K562 (cell line): ENCODE measurements around the gene DMD. TPM values are rescaled to one million over a fixed set of nuclear protein-coding genes. Genes with fewer than 3 reads are reported as not detected.

ENCODE experiments used
- ATAC-seq: fragments of 200-7000 bp; cut with Tn5 transposase; 3 replicates; pipeline ENCODE4 v1.9.1; 2020; ENCODE audit warnings: moderate library complexity
- BruUV-seq: library from RNA; stranded (reverse); fragments of 400-500 nt; replicated peaks from 2 replicates; lab custom pipeline; 2021; lab: Mats Ljungman, UMichigan
- CTCF ChIA-PET: fragments of 300-600 bp; formaldehyde crosslinking; extraction: SDS; loops from one replicate; lab custom pipeline; 2021; ENCODE audit warnings: low intra/inter-chr PET ratio; lab: Yijun Ruan, JAX
- POLR2A ChIA-PET: fragments of 300-600, 350-650 bp; sonication (Branson Sonifier 250); formaldehyde crosslinking; extraction: SDS; loops from one replicate; lab custom pipeline; 2021; ENCODE audit warnings: antibody characterized with exemption, inconsistent platforms; lab: Yijun Ruan, JAX
- DNase-seq, 4 experiments: peaks; one replicate each; pipeline versions ENCODE4 v3.0.0 to v3.0.0-alpha.2; 2011 to 2018; ENCODE audit warnings: low spot score in 3 of 4, mixed read lengths in 3 of 4; ENCODE audit errors: extremely low read depth in 1 of 4
- FAIRE-seq: peaks from 2 replicates; lab custom pipeline; 2011; peaks lifted over from hg19 to GRCh38; lab: Jason Lieb, UNC
- H2AFZ ChIP-seq: 2 replicates; pipeline ENCODE4 v1.6.0; 2011; ENCODE audit warnings: low read depth, low read length, control low read depth, inconsistent platforms
- H3K27ac ChIP-seq: fragments of 200-600 bp; 3 replicates; pipeline ENCODE4 v1.8.0; 2011; ENCODE audit warnings: low read depth, mild to moderate bottlenecking, control low read depth, inconsistent platforms, low read length, moderate library complexity, mixed read lengths; ENCODE audit errors: extremely low read depth
- H3K27me3 ChIP-seq, 2 experiments: fragments of 300-600 bp in 1 of 2; 2 replicates in 1 of 2; 3 replicates in 1 of 2; pipeline versions ENCODE4 v1.6.0 to v1.8.0; 2011; ENCODE audit warnings: inconsistent platforms in 2 of 2, low read length in 2 of 2, mild to moderate bottlenecking in 1 of 2, mixed read lengths in 1 of 2, moderate library complexity in 1 of 2; ENCODE audit not compliant: control insufficient read depth in 2 of 2, insufficient read depth in 2 of 2
- H3K36me3 ChIP-seq: fragments of 300-600 bp; 3 replicates; pipeline ENCODE4 v1.8.0; 2011; ENCODE audit warnings: mild to moderate bottlenecking, low read length, inconsistent platforms; ENCODE audit not compliant: control insufficient read depth, insufficient read depth
- H3K4me1 ChIP-seq, 2 experiments: fragments of 200-600 bp in 1 of 2; replicated peaks in 1 of 2; 2 replicates in 1 of 2; 3 replicates in 1 of 2; pipeline versions ENCODE4 v1.5.1 to v1.8.0; 2011; ENCODE audit warnings: inconsistent platforms in 2 of 2, low read length in 2 of 2, mild to moderate bottlenecking in 1 of 2, mixed read lengths in 1 of 2, moderate library complexity in 1 of 2; ENCODE audit not compliant: control insufficient read depth in 2 of 2, insufficient read depth in 2 of 2
- H3K4me2 ChIP-seq: 2 replicates; pipeline ENCODE4 v1.6.1; 2011; ENCODE audit warnings: low read length, control low read depth, inconsistent platforms, mixed read lengths; ENCODE audit not compliant: insufficient read depth
- H3K4me3 ChIP-seq: fragments of 200-600 bp; sonication (generic), shearing (Covaris generic); 2 replicates; pipeline ENCODE4 v1.5.1; 2016; ENCODE audit warnings: control low read depth, inconsistent platforms
- H3K79me2 ChIP-seq: fragments of 200-600 bp; 3 replicates; pipeline ENCODE4 v1.8.0; 2011; ENCODE audit warnings: low read length, inconsistent platforms; ENCODE audit not compliant: control insufficient read depth, insufficient read depth
- H3K9ac ChIP-seq, 2 experiments: 2 replicates each; pipeline versions ENCODE4 v1.6.0 to v1.6.1; 2011; ENCODE audit warnings: low read depth in 2 of 2, low read length in 2 of 2, control low read depth in 1 of 2, inconsistent platforms in 1 of 2, mild to moderate bottlenecking in 1 of 2, mixed read lengths in 1 of 2; ENCODE audit not compliant: insufficient read depth in 1 of 2
- H3K9me1 ChIP-seq: one replicate; pipeline ENCODE4 v1.6.0; 2011; ENCODE audit warnings: inconsistent platforms, mild to moderate bottlenecking, low read length, moderate library complexity; ENCODE audit not compliant: control insufficient read depth, insufficient read depth
- H3K9me3 ChIP-seq: replicated peaks from 2 replicates; pipeline ENCODE4 v1.5.1; 2011; ENCODE audit warnings: low read depth, low read length, inconsistent platforms; ENCODE audit not compliant: control insufficient read depth, insufficient read depth
- H4K20me1 ChIP-seq: replicated peaks from 2 replicates; pipeline ENCODE4 v1.6.1; 2011; ENCODE audit warnings: low read length, inconsistent platforms, mixed read lengths; ENCODE audit not compliant: control insufficient read depth, insufficient read depth
- ARHGAP35 ChIP-seq: fragments of 450-650 bp; IDR thresholded peaks from 2 replicates; pipeline ENCODE4 v1.6.1; 2018; ENCODE audit not compliant: partially characterized antibody
- EZH2 ChIP-seq: IDR thresholded peaks from 2 replicates; pipeline ENCODE4 v1.6.1; 2012; ENCODE audit warnings: low read depth, mild to moderate bottlenecking, inconsistent platforms, low read length, borderline replicate concordance
- NFE2 ChIP-seq: IDR thresholded peaks from 2 replicates; pipeline ENCODE4 v1.6.1; 2014; ENCODE audit warnings: antibody characterized with exemption, low read depth
- NFIX ChIP-seq: fragments of 250-450 bp; sonication (Bioruptor Pico); IDR thresholded peaks from 2 replicates; pipeline ENCODE4 v1.4.0; 2020; ENCODE audit warnings: low read depth, mild to moderate bottlenecking, moderate library complexity
- PREB ChIP-seq: sonication (generic); formaldehyde crosslinking; IDR thresholded peaks from 2 replicates; pipeline ENCODE4 v1.8.1; 2023; ENCODE audit warnings: mild to moderate bottlenecking, missing genetic modification reagents
- ZNF174 ChIP-seq: fragments of 250-450 bp; sonication (Bioruptor Pico); IDR thresholded peaks from 2 replicates; pipeline ENCODE4 v1.4.0; 2020; ENCODE audit warnings: mild to moderate bottlenecking
- ZNF740 ChIP-seq, 3 experiments: fragments of 200-800 bp in 1 of 3; sonication (Bioruptor generic) in 1 of 3; sonication (generic) in 1 of 3; formaldehyde crosslinking in 1 of 3; IDR thresholded peaks; 2 replicates each; pipeline versions ENCODE4 v1.6.1 to v1.8.0; 2016 to 2022; ENCODE audit warnings: mild to moderate bottlenecking in 2 of 3, missing compliant biosample characterization in 2 of 3, missing genetic modification characterization in 2 of 3, missing genetic modification reagents in 1 of 3
- ZNF766 ChIP-seq: fragments of 200-800 bp; sonication (Bioruptor generic); conservative IDR thresholded peaks from 2 replicates; pipeline ENCODE4 v1.6.1; 2016; ENCODE audit warnings: missing genetic modification characterization, missing compliant biosample characterization
- WGBS: fragments of 100-300 bp; shearing (Covaris generic); methylation state at CpG from one replicate; pipeline ENCODE4 v1.1.6; 2016; ENCODE audit warnings: low coverage, mixed read lengths; ENCODE audit not compliant: insufficient coverage; ENCODE audit errors: missing lambda C conversion rate; 5-methylcytosine and 5-hydroxymethylcytosine counted together
- in situ Hi-C: fragments of 300-500 bp; cut with MboI; formaldehyde crosslinking; loops from 4 replicates; pipeline ENCODE4 v1.15.0; 2018; ENCODE audit warnings: inconsistent platforms, mixed read lengths
- intact Hi-C: fragments of 100-400 bp; cut with micrococcal nuclease; formaldehyde crosslinking; loops from 2 replicates; pipeline ENCODE4 v1.14.2; 2022
- polyA plus RNA-seq, 8 experiments: library from polyadenylated mRNA; depleted of rRNA in 4 of 8; stranded (reverse) in 5 of 8; unstranded in 3 of 8; fragments of >200 nt; fragmentation: Nextera tagmentation in 2 of 8; fragmentation: Illumina TruSeq in 1 of 8; extraction: Ambion mirVana in 2 of 8; extraction: Trizol in 1 of 8; gene quantifications; 2 replicates each; pipeline versions ENCODE4 v1.2.1 to v1.2.3, GENCODE V29; 2011 to 2014; ENCODE audit warnings: inconsistent platforms in 1 of 8, missing spikeins in 1 of 8
- total RNA-seq, 7 experiments: library from RNA; depleted of rRNA in 6 of 7; stranded (reverse); fragments of >200 nt in 6 of 7; fragmentation: Illumina TruSeq in 2 of 7; extraction: Trizol in 2 of 7; gene quantifications; 2 replicates each; pipeline versions ENCODE4 v1.2.1 to v1.2.3, GENCODE V29; 2011 to 2021; ENCODE audit warnings: low replicate concordance in 1 of 7

DMD gene
- total and polyA plus RNA-seq, 9 of the 15 experiments (the other 6 are each of a cell fraction or from before 2014, with no cell fraction given) = 3.8 to 20.4 (median 11.4) TPM

GRCh38 chrX:31237189-31237588, 1974.2 kb downstream of the DMD start:
- Histone ChIP-seq H3K4me2 (no peak overlapping the region), H3K27ac (no peak overlapping the region), H2AFZ (no peak overlapping the region), H3K36me3 (no peaks in the 10 kb centered on the region), H3K79me2 (no peaks in the 10 kb centered on the region), H4K20me1 (no peaks in the 10 kb centered on the region; the same call in 1 of the 2 replicates), H3K4me1 (no peaks in the 10 kb centered on the region), H3K9me3 (no peaks in the 10 kb centered on the region), H3K9ac (no peak overlapping the region), H3K4me3 (no peak overlapping the region), H3K27me3 (no peaks in the 10 kb centered on the region), H3K9me1 (no peaks in the 10 kb centered on the region)
- ATAC-seq = no peak
- intact Hi-C loops (no loop called here), in situ Hi-C loops (no loop called here)
- no peak for TF ChIP-seq ZNF174 (CRISPR knock-in tag)
- TF ChIP-seq ARHGAP35 = no peak
- TF ChIP-seq PREB (CRISPR knock-in tag) = no peak
- TF ChIP-seq NFIX (CRISPR knock-in tag) = no peak
- no peak for TF ChIP-seq ZNF766 (CRISPR knock-in tag)
- no peak for TF ChIP-seq EZH2
- no peak for TF ChIP-seq ZNF740 (CRISPR knock-in tag; IDR thresholded peaks at IDR 0.05)
- no peak for TF ChIP-seq ZNF740 (tag; IDR thresholded peaks at IDR 0.05)
- no peak for TF ChIP-seq NFE2
- 20% methylated on average over 1 of the region's 1 CpG for WGBS
- POLR2A ChIA-PET = no interaction called here
- FAIRE-seq = no peak
- no peak for DNase-seq
- CTCF ChIA-PET = no interaction called here
- BruUV-seq = no TSS peak
